Upper lobe of left lung (tissue), 4 donors: Measurements from ENCODE around the gene SMC6.

Experiments
- CTCF ChIP-seq, 6 experiments: fragments of 450-650 bp in 4 of 6; fragments of 200-600 bp in 2 of 6; sonication (generic) in 2 of 6; IDR thresholded peaks; one replicate each; pipeline ENCODE4 v1.5.1; 2016 to 2019; ENCODE audit warnings: antibody characterized with exemption in 6 of 6
- EP300 ChIP-seq, 4 donors: sonication (generic); formaldehyde crosslinking; IDR thresholded peaks; one replicate each; pipeline ENCODE4 v1.5.1; 2017; ENCODE audit warnings: antibody characterized with exemption in 4 of 4, control low read depth in 2 of 4
- POLR2AphosphoS5 ChIP-seq, 2 donors: sonication (generic); formaldehyde crosslinking; IDR thresholded peaks; one replicate each; pipeline ENCODE4 v1.5.1; 2017; ENCODE audit warnings: antibody characterized with exemption in 2 of 2

- TF ChIP-seq CTCF (IDR thresholded peaks at IDR 0.05) (no peak), POLR2AphosphoS5 (IDR thresholded peaks at IDR 0.05) (no peak), EP300 (IDR thresholded peaks at IDR 0.05) (no peak)
These were observed 92.2 kb downstream of the SMC6 start for GRCh38 chr2:17661460-17661859.
